GM23338 (cell line): ENCODE results near the gene KRTAP9-9. TPM values are rescaled to one million over a fixed set of nuclear protein-coding genes. Genes with fewer than 3 reads are reported as not detected.

ENCODE experiments used
- ATAC-seq: fragments of 200-7000 bp; cut with Tn5 transposase; 3 replicates; pipeline ENCODE4 v1.9.1; 2020
- DNase-seq: peaks from one replicate; pipeline ENCODE4 v3.0.0-alpha.2; 2015; ENCODE audit warnings: low spot score
- H2AFZ ChIP-seq: fragments of 200-600 bp; sonication (generic); 2 replicates; pipeline ENCODE4 v1.8.0; 2016; ENCODE audit warnings: antibody characterized with exemption, mild to moderate bottlenecking, moderate library complexity
- H3F3A ChIP-seq: fragments of 200-600 bp; sonication (generic); replicated peaks from 2 replicates; pipeline ENCODE4 v1.8.0; 2017; ENCODE audit warnings: antibody characterized with exemption, mixed run types, low read depth
- H3K27ac ChIP-seq: fragments of 200-600 bp; sonication (generic); 2 replicates; pipeline ENCODE4 v1.6.1; 2016; ENCODE audit warnings: low read depth
- H3K27me3 ChIP-seq: fragments of 200-600 bp; sonication (generic); 2 replicates; pipeline ENCODE4 v1.8.0; 2016; ENCODE audit warnings: mild to moderate bottlenecking, mixed run types, moderate library complexity; ENCODE audit not compliant: insufficient read depth
- H3K36me3 ChIP-seq: fragments of 200-600 bp; sonication (generic); 2 replicates; pipeline ENCODE4 v1.8.0; 2016; ENCODE audit warnings: mild to moderate bottlenecking; ENCODE audit not compliant: insufficient read depth
- H3K4me1 ChIP-seq: fragments of 200-600 bp; sonication (generic); 2 replicates; pipeline ENCODE4 v1.8.0; 2016; ENCODE audit warnings: mild to moderate bottlenecking, moderate library complexity; ENCODE audit not compliant: insufficient read depth
- H3K4me2 ChIP-seq: fragments of 200-600 bp; sonication (generic); 2 replicates; pipeline ENCODE4 v1.7.1; 2017; ENCODE audit warnings: mixed run types
- H3K4me3 ChIP-seq: fragments of 200-600 bp; sonication (generic); 2 replicates; pipeline ENCODE4 v1.6.1; 2016; ENCODE audit warnings: mixed run types
- H3K79me2 ChIP-seq: fragments of 200-600 bp; sonication (generic); replicated peaks from 2 replicates; pipeline ENCODE4 v1.8.0; 2017; ENCODE audit warnings: mild to moderate bottlenecking; ENCODE audit not compliant: insufficient read depth
- H3K9me2 ChIP-seq: fragments of 200-600 bp; sonication (generic); 2 replicates; pipeline ENCODE4 v1.8.0; 2017; ENCODE audit not compliant: insufficient read depth
- H4K20me1 ChIP-seq: fragments of 200-600 bp; sonication (generic); replicated peaks from 2 replicates; pipeline ENCODE4 v1.8.0; 2017; ENCODE audit warnings: mild to moderate bottlenecking; ENCODE audit not compliant: insufficient read depth
- H3K27ac Mint-ChIP-seq: 2 replicates; pipeline ENCODE4 v1.8.0; 2020; ENCODE audit warnings: inconsistent platforms, mild to moderate bottlenecking, moderate library complexity, mixed read lengths
- H3K27me3 Mint-ChIP-seq: 3 replicates; pipeline ENCODE4 v1.8.0; 2022; ENCODE audit warnings: low read depth, mild to moderate bottlenecking, moderate library complexity, mixed read lengths, inconsistent platforms; ENCODE audit not compliant: insufficient read depth, poor library complexity
- H3K36me3 Mint-ChIP-seq: 3 replicates; pipeline ENCODE4 v1.8.0; 2021; ENCODE audit warnings: low read depth, mild to moderate bottlenecking, inconsistent platforms, moderate library complexity, mixed read lengths
- H3K4me1 Mint-ChIP-seq: 3 replicates; pipeline ENCODE4 v1.8.0; 2020; ENCODE audit warnings: mild to moderate bottlenecking, inconsistent platforms, mixed read lengths
- H3K4me3 Mint-ChIP-seq: 3 replicates; pipeline ENCODE4 v1.8.0; 2021; ENCODE audit warnings: moderate library complexity, mild to moderate bottlenecking, inconsistent platforms, mixed read lengths
- H3K9me3 Mint-ChIP-seq: 3 replicates; pipeline ENCODE4 v1.8.0; 2020; ENCODE audit warnings: moderate library complexity, mild to moderate bottlenecking, inconsistent platforms, mixed read lengths
- CREB1 ChIP-seq: fragments of 250-450 bp; sonication (Bioruptor Pico); IDR thresholded peaks from 2 replicates; pipeline ENCODE4 v1.5.0; 2020; ENCODE audit warnings: low read depth, mild to moderate bottlenecking, moderate library complexity
- ETS1 ChIP-seq: IDR thresholded peaks from 2 replicates; pipeline ENCODE4 v1.6.1; 2016; ENCODE audit warnings: antibody characterized with exemption
- EZH2 ChIP-seq: fragments of 200-600 bp; sonication (generic); IDR thresholded peaks from one replicate; pipeline ENCODE4 v1.8.0; 2017; ENCODE audit warnings: antibody characterized with exemption, mild to moderate bottlenecking, low read depth; ENCODE audit not compliant: unreplicated experiment
- EZH2phosphoT487 ChIP-seq: fragments of 200-600 bp; sonication (generic); IDR thresholded peaks from one replicate; pipeline ENCODE4 v1.8.1; 2018; ENCODE audit warnings: antibody characterized with exemption; ENCODE audit not compliant: unreplicated experiment
- JUNB ChIP-seq: IDR thresholded peaks from one replicate; pipeline ENCODE4 v1.6.1; 2016; ENCODE audit warnings: antibody characterized with exemption; ENCODE audit not compliant: unreplicated experiment
- NANOG ChIP-seq: IDR thresholded peaks from 2 replicates; pipeline ENCODE4 v1.6.1; 2016; ENCODE audit warnings: antibody characterized with exemption, borderline replicate concordance
- STAT1 ChIP-seq: IDR thresholded peaks from one replicate; pipeline ENCODE4 v1.6.1; 2016; ENCODE audit warnings: antibody characterized with exemption; ENCODE audit not compliant: unreplicated experiment
- ZNF114 ChIP-seq: fragments of 250-450 bp; sonication (Bioruptor Pico); IDR thresholded peaks from 2 replicates; pipeline ENCODE4 v1.5.0; 2020; ENCODE audit warnings: mild to moderate bottlenecking, moderate library complexity
- polyA plus RNA-seq: library from polyadenylated mRNA; unstranded; fragments of >200 nt; fragmentation: Nextera tagmentation; extraction: Ambion mirVana; gene quantifications from 2 replicates; pipeline ENCODE4 v1.2.1, GENCODE V29; 2016
- total RNA-seq: library from RNA; depleted of rRNA; stranded (reverse); fragments of >200 nt; shearing (Covaris generic); gene quantifications from 2 replicates; pipeline ENCODE4 v1.2.3, GENCODE V29; 2014
- TF ChIP-seq, protein P1 (sequence below): IDR thresholded peaks from one replicate; pipeline ENCODE4 v1.6.1; 2018; ENCODE audit warnings: antibody characterized with exemption; ENCODE audit not compliant: unreplicated experiment
- TF ChIP-seq, protein P2 (sequence below): fragments of 250-450 bp; sonication (Bioruptor Pico); IDR thresholded peaks from 2 replicates; pipeline ENCODE4 v1.5.0; 2020; ENCODE audit warnings: mild to moderate bottlenecking, moderate library complexity

The KRTAP9-9 gene
- total and polyA plus RNA-seq, 2 experiments from 2014 or later = not detected

DNA sequence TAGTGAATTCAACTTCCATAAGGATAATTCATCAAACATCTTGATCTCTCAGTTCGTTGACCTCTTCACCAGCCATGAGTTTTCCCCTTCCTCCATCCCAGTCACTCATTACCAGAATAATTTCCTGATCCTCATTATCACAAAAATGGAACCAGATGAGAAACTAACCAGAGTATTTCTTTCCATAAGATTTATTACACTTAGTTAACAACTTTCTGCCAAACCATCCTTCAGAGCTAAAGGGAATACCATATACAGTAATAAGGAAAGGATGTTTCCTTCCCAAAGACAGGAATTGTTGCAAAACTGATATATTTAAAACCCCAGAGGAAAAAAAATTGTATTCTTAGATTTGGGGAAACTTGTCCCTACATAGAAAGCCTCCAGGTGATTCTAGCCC lies 38.8 kb downstream of the KRTAP9-9 start:
- no peaks in the 10 kb centered on the region for H3K27me3 ChIP-seq
- H3K79me2 ChIP-seq = no peaks in the 10 kb centered on the region
- Mint-ChIP-seq H3K9me3 (no peaks in the 10 kb centered on the region; the same call in 2 of the 3 replicates), H3K36me3 (no peaks in the 10 kb centered on the region), H3K27me3 (no peaks in the 10 kb centered on the region), H3K4me1 (peaks cover 2% of the 10 kb centered on the region; the same call in 1 of the 3 replicates), H3K27ac (no peak overlapping the region), H3K4me3 (no peak overlapping the region)
- no peak overlapping the region for H2AFZ ChIP-seq
- no peak overlapping the region for H3K4me3 ChIP-seq
- H3K27ac ChIP-seq = no peak overlapping the region
- H3F3A ChIP-seq = no peaks in the 10 kb centered on the region
- no peak for TF ChIP-seq CREB1 (CRISPR knock-in tag)
- TF ChIP-seq, protein P1, sequence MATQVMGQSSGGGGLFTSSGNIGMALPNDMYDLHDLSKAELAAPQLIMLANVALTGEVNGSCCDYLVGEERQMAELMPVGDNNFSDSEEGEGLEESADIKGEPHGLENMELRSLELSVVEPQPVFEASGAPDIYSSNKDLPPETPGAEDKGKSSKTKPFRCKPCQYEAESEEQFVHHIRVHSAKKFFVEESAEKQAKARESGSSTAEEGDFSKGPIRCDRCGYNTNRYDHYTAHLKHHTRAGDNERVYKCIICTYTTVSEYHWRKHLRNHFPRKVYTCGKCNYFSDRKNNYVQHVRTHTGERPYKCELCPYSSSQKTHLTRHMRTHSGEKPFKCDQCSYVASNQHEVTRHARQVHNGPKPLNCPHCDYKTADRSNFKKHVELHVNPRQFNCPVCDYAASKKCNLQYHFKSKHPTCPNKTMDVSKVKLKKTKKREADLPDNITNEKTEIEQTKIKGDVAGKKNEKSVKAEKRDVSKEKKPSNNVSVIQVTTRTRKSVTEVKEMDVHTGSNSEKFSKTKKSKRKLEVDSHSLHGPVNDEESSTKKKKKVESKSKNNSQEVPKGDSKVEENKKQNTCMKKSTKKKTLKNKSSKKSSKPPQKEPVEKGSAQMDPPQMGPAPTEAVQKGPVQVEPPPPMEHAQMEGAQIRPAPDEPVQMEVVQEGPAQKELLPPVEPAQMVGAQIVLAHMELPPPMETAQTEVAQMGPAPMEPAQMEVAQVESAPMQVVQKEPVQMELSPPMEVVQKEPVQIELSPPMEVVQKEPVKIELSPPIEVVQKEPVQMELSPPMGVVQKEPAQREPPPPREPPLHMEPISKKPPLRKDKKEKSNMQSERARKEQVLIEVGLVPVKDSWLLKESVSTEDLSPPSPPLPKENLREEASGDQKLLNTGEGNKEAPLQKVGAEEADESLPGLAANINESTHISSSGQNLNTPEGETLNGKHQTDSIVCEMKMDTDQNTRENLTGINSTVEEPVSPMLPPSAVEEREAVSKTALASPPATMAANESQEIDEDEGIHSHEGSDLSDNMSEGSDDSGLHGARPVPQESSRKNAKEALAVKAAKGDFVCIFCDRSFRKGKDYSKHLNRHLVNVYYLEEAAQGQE = no peak
- no peak for TF ChIP-seq STAT1
- TF ChIP-seq ZNF114 (CRISPR knock-in tag) = no peak
- TF ChIP-seq ETS1 = no peak
- no peak for TF ChIP-seq NANOG
- no peak for TF ChIP-seq EZH2
- TF ChIP-seq EZH2phosphoT487 = no peak
- H3K4me1 ChIP-seq = no peaks in the 10 kb centered on the region
- no peak for ATAC-seq
- no peaks in the 10 kb centered on the region for H4K20me1 ChIP-seq
- H3K36me3 ChIP-seq = no peaks in the 10 kb centered on the region
- H3K4me2 ChIP-seq = no peak overlapping the region
- DNase-seq = no peak
- 0 out of 2 replicates have a peak, but pooled peaks cover 3% of the 10 kb centered on the region for H3K9me2 ChIP-seq

GRCh38 chr17:41296846-41297245 lies 41.7 kb downstream of the KRTAP9-9 start:
- Histone ChIP-seq H3F3A (no peaks in the 10 kb centered on the region), H4K20me1 (no peaks in the 10 kb centered on the region), H3K4me1 (no peaks in the 10 kb centered on the region), H3K36me3 (no peaks in the 10 kb centered on the region; the same call in 1 of the 2 replicates), H3K4me3 (no peak overlapping the region), H2AFZ (no peak overlapping the region), H3K79me2 (no peaks in the 10 kb centered on the region), H3K4me2 (no peak overlapping the region), H3K27me3 (no peaks in the 10 kb centered on the region), H3K27ac (no peak overlapping the region), H3K9me2 (0 out of 2 replicates have a peak, but pooled peaks cover 3% of the 10 kb centered on the region)
- H3K9me3 Mint-ChIP-seq = no peaks in the 10 kb centered on the region; the same call in 2 of the 3 replicates
- H3K27me3 Mint-ChIP-seq = peaks cover 2% of the 10 kb centered on the region
- DNase-seq = no peak
- H3K4me3 Mint-ChIP-seq = no peak overlapping the region
- H3K4me1 Mint-ChIP-seq = peaks cover 2% of the 10 kb centered on the region; the same call in 1 of the 3 replicates
- H3K36me3 Mint-ChIP-seq = no peaks in the 10 kb centered on the region
- no peak for ATAC-seq
- no peak overlapping the region for H3K27ac Mint-ChIP-seq
- no peak for TF ChIP-seq JUNB
- no peak for TF ChIP-seq ZNF114 (CRISPR knock-in tag)
- no peak for TF ChIP-seq EZH2
- no peak for TF ChIP-seq ETS1
- TF ChIP-seq, protein P2, sequence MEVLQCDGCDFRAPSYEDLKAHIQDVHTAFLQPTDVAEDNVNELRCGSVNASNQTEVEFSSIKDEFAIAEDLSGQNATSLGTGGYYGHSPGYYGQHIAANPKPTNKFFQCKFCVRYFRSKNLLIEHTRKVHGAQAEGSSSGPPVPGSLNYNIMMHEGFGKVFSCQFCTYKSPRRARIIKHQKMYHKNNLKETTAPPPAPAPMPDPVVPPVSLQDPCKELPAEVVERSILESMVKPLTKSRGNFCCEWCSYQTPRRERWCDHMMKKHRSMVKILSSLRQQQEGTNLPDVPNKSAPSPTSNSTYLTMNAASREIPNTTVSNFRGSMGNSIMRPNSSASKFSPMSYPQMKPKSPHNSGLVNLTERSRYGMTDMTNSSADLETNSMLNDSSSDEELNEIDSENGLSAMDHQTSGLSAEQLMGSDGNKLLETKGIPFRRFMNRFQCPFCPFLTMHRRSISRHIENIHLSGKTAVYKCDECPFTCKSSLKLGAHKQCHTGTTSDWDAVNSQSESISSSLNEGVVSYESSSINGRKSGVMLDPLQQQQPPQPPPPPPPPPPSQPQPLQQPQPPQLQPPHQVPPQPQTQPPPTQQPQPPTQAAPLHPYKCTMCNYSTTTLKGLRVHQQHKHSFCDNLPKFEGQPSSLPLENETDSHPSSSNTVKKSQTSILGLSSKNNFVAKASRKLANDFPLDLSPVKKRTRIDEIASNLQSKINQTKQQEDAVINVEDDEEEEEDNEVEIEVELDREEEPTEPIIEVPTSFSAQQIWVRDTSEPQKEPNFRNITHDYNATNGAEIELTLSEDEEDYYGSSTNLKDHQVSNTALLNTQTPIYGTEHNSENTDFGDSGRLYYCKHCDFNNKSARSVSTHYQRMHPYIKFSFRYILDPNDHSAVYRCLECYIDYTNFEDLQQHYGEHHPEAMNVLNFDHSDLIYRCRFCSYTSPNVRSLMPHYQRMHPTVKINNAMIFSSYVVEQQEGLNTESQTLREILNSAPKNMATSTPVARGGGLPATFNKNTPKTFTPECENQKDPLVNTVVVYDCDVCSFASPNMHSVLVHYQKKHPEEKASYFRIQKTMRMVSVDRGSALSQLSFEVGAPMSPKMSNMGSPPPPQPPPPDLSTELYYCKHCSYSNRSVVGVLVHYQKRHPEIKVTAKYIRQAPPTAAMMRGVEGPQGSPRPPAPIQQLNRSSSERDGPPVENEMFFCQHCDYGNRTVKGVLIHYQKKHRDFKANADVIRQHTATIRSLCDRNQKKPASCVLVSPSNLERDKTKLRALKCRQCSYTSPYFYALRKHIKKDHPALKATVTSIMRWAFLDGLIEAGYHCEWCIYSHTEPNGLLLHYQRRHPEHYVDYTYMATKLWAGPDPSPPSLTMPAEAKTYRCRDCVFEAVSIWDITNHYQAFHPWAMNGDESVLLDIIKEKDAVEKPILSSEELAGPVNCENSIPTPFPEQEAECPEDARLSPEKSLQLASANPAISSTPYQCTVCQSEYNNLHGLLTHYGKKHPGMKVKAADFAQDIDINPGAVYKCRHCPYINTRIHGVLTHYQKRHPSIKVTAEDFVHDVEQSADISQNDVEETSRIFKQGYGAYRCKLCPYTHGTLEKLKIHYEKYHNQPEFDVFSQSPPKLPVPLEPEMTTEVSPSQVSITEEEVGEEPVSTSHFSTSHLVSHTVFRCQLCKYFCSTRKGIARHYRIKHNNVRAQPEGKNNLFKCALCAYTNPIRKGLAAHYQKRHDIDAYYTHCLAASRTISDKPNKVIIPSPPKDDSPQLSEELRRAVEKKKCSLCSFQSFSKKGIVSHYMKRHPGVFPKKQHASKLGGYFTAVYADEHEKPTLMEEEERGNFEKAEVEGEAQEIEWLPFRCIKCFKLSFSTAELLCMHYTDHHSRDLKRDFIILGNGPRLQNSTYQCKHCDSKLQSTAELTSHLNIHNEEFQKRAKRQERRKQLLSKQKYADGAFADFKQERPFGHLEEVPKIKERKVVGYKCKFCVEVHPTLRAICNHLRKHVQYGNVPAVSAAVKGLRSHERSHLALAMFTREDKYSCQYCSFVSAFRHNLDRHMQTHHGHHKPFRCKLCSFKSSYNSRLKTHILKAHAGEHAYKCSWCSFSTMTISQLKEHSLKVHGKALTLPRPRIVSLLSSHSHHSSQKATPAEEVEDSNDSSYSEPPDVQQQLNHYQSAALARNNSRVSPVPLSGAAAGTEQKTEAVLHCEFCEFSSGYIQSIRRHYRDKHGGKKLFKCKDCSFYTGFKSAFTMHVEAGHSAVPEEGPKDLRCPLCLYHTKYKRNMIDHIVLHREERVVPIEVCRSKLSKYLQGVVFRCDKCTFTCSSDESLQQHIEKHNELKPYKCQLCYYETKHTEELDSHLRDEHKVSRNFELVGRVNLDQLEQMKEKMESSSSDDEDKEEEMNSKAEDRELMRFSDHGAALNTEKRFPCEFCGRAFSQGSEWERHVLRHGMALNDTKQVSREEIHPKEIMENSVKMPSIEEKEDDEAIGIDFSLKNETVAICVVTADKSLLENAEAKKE (CRISPR knock-in tag) = no peak
- no peak for TF ChIP-seq EZH2phosphoT487
